GM19239 (cell line): ENCODE data around the gene LMOD2.

Experiments used
- DNase-seq: peaks from one replicate; pipeline ENCODE4 v3.0.0; 2011; ENCODE audit warnings: low spot score; ENCODE audit not compliant: insufficient read length
- FAIRE-seq: peaks from 2 replicates; lab custom pipeline; 2011; peaks lifted over from hg19 to GRCh38; lab: Jason Lieb, UNC

The LMOD2 gene

GRCh38 chr7:123710683-123711082 lies 55.0 kb downstream of the LMOD2 start:
- FAIRE-seq (peak; percentile 28), DNase-seq (no peak)

- DNase-seq (no peak), FAIRE-seq (peak; percentile 48)
Observed at GRCh38 chr7:123711832-123712293, 56.2 kb downstream of the LMOD2 start.

GRCh38 chr7:123712619-123713018 lies 57.0 kb downstream of the LMOD2 start:
- DNase-seq (no peak), FAIRE-seq (no peak)
